GM06990 (cell line): ENCODE results near the gene SPATA13.

ENCODE experiments used
- DNase-seq: peaks from one replicate; pipeline ENCODE4 v3.0.0-alpha.2; 2011; ENCODE audit not compliant: insufficient read length; ENCODE audit errors: extremely low read depth
- H3K27me3 ChIP-seq: replicated peaks from 2 replicates; pipeline ENCODE4 v1.6.0; 2011; ENCODE audit warnings: low read length; ENCODE audit not compliant: control insufficient read depth, insufficient read depth
- H3K36me3 ChIP-seq: 2 replicates; pipeline ENCODE4 v1.5.1; 2011; ENCODE audit warnings: low read length; ENCODE audit not compliant: control insufficient read depth, insufficient read depth
- H3K4me3 ChIP-seq: replicated peaks from 2 replicates; pipeline ENCODE4 v1.5.1; 2011; ENCODE audit warnings: low read depth, mild to moderate bottlenecking, control low read depth, low read length
- TF ChIP-seq, protein P1 (sequence below): IDR thresholded peaks from 2 replicates; pipeline ENCODE4 v1.5.1; 2011; ENCODE audit warnings: low read length, control low read depth, mild to moderate bottlenecking, inconsistent platforms; ENCODE audit not compliant: insufficient read depth, poor library complexity, severe bottlenecking

SPATA13 gene

DNA sequence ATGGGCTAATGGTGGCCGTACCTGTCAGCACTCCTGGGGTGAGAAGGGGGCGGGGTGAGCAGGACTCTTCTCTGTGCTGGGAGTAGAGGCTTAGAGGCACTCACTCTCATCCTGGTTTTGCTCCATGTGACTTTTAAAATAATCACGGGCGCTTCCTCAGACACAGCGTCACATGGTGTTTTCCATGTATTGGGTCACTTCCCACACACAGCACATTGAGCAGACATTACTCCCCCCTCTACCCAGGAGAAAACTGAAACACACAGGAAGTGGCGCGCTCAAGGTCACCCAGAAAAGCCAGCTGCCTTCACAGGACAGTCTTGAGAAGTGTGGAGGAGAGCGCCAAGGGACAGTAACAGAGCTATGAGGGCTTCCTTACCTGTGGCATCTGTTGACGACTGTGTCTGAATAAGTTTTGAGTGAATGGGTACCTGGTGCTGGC lies 23.2 kb downstream of the SPATA13 start:
- Histone ChIP-seq H3K4me3 (no peak overlapping the region), H3K36me3 (no peaks in the 10 kb centered on the region), H3K27me3 (no peaks in the 10 kb centered on the region)
- TF ChIP-seq, protein P1, sequence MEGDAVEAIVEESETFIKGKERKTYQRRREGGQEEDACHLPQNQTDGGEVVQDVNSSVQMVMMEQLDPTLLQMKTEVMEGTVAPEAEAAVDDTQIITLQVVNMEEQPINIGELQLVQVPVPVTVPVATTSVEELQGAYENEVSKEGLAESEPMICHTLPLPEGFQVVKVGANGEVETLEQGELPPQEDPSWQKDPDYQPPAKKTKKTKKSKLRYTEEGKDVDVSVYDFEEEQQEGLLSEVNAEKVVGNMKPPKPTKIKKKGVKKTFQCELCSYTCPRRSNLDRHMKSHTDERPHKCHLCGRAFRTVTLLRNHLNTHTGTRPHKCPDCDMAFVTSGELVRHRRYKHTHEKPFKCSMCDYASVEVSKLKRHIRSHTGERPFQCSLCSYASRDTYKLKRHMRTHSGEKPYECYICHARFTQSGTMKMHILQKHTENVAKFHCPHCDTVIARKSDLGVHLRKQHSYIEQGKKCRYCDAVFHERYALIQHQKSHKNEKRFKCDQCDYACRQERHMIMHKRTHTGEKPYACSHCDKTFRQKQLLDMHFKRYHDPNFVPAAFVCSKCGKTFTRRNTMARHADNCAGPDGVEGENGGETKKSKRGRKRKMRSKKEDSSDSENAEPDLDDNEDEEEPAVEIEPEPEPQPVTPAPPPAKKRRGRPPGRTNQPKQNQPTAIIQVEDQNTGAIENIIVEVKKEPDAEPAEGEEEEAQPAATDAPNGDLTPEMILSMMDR = no peak
- DNase-seq = no peak

DNA sequence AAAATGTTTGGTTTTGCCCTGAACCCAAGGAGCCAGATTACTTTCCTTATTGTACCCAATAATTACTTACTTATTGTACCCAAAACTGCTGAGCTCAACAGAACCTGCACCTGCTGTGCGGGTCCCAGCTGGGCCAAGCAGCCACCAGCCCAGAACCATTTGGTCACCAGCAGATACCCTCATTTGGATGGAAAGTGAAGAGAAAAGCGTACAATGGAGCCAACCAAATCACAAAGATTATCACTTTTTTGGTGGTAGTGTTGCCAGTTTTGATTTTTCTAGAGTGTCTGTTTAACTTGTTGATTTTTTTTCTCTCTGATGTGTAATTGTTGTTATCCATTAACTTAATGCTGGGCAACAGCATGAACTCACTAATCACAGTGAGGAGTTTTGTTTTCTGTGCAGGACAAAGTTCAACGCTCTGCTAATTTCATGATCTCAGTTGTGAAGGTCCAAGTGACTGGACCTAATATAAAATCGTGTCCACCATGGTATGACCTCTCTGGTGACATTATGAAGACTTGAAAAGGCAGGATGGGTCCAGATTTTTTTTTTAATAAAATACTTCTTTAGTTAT lies 23.8 kb downstream of the SPATA13 start:
- H3K4me3 ChIP-seq = no peak overlapping the region
- DNase-seq = no peak

DNA sequence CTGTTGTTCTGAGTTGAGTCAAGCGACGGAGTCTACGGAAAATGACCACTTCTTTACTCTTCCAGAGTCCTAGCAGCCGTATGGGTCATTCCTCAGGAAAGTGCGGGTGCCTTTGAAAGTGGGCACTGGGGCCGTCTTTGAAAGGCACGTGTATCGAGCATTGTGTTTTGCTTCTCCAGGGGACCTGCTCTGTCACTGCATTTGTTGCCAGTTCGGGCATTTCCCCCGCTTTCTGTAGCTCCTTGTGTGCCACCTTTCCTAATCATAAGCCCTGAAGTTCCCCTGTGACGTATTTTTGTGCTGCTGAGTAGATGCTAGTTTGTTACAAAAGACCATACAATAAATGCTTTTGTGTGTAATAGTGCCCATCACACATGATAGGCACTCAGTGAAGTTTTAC lies 24.4 kb downstream of the SPATA13 start:
- Histone ChIP-seq H3K36me3 (no peaks in the 10 kb centered on the region), H3K27me3 (no peaks in the 10 kb centered on the region), H3K4me3 (no peak overlapping the region)
- TF ChIP-seq, protein P1 = no peak
- no peak for DNase-seq

More for the DNA sequence above, 23.8 kb downstream of the SPATA13 start:
- no peaks in the 10 kb centered on the region for H3K27me3 ChIP-seq
- no peaks in the 10 kb centered on the region for H3K36me3 ChIP-seq
- TF ChIP-seq, protein P1 = no peak

DNA sequence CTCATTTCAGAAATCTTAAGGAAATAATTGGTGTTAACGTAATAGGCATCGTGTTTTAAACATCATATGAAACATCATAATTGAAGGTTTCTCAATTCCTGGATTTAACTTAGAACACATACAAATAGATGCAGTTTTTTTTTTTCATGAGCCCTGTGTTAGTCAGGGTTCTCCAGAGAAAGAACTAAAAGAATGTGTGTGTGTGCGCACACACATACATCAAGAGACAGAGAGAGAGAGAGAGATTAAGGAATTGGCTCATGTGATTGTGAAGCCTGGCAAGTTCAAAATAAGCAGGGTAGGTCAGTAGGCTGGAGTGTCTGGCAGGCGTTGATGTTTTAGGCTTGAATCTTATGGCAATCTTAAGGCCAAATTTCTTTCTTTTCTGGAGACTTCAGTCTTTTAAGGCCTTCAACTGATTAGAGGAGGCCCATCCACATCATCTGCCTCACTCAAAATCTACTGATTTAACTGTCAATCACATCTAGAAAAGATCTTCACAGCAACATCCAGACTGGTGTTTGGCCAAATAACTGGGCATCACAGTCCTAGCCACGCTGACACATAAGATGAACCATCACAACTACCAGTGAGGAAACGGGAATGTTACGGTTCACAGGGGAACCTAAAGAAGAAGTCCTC lies 25.2 kb downstream of the SPATA13 start:
- no peak overlapping the region for H3K4me3 ChIP-seq
- no peaks in the 10 kb centered on the region for H3K27me3 ChIP-seq
- H3K36me3 ChIP-seq = no peaks in the 10 kb centered on the region
- DNase-seq = no peak
- TF ChIP-seq, protein P1 = no peak

DNA sequence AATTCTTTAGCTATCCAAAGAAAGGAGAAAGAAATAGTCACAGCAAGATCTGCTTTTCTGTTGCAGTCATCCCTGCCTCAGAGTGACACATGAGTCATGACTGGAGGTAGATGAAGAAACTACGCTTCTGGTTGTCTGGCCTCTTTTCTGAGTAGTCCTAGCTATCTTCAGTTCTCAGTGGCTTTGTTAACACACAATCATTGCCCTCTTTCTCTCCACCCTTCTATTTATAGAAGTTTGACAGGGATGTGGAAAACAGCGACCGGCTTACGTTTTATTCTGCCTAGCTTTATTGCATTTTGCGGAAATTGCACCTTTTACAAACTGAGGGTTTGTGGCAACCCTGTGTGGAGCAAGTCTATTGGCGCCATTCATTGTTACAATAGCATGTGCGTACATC lies 26.7 kb downstream of the SPATA13 start:
- TF ChIP-seq, protein P1 = no peak
- no peaks in the 10 kb centered on the region for H3K36me3 ChIP-seq
- no peaks in the 10 kb centered on the region; the same call in 1 of the 2 replicates for H3K27me3 ChIP-seq
- H3K4me3 ChIP-seq = no peak overlapping the region
- no peak for DNase-seq
